NK-92 (cell line): ENCODE data around the gene IFIT2.
"Not testable (repeated sequence)": the region's sequence is repeated elsewhere in the genome, so short reads cannot be mapped to it uniquely, and the experiment has no call there.

Source experiments
- DNase-seq: peaks from one replicate; lab custom pipeline; 2025; ENCODE audit not compliant: unreplicated experiment; lab: John Stamatoyannopoulos, UW

Gene IFIT2

GRCh38 chr10:89301721-89302445 lies at the start of gene IFIT2:
Gene IFIT2 (plus strand): TSS chr10:89302046. CDS start chr10:89302124, 78 bp downstream.
- DNase-seq: no peak

DNA sequence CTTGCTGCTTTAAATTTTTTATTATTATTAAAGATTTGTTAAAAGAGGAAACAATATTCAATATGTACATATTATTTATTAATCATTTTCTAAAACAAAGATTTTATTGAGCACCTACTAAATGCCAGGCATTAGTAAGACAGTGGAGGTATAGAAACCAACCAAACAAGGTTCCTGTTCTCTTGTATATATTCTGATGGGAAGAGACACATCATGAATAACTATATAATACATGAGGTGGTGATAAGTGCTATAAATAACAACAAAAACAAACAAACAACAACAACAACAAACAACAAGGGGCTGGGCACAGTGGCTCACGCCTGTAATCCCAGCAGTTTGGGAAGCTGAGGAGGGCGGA lies 49.6 kb upstream of the IFIT2 start:
- no peak for DNase-seq

DNA sequence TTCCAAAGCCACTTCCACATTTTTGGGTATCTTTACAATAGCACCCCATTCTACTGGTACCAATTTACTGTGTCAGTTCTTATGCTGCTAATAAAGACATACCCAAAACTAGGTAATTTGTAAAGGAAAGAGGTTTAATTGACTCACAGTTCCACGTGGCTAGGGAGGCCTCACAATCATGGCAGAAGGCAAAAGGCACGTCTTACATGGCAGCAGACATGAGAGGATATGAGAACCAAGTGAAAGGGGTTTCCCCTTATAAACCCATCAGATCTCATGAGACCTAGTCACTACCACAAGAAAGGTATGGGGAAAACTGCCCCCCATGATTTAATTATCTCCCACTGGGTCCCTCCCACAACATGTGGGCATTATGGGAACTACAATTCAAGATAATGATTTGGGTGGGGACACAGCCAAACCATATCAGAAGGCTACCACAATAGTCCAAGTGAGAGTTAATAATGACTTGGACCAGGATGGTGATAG lies 46.7 kb upstream of the IFIT2 start:
- not testable (repeated sequence) for DNase-seq

DNA sequence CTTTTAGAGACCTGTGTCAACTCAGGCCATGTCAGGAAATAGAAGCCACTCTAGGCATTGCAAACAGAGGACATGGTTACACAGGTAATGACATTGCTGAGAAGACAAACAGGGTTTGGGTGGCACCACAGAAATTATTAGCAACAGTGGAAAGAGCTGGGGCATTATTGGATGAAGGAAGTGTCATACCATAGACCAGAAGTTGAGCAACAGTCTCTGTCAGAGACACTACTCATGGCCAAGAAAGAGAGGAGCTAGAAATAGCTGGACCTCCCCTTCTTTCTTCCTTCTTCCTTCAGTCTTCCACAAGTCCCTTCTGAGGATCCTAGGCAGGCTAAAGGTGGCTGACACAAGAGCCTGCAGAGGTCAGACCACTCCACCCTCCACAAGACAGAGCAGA lies 46.1 kb upstream of the IFIT2 start:
- no peak for DNase-seq

DNA sequence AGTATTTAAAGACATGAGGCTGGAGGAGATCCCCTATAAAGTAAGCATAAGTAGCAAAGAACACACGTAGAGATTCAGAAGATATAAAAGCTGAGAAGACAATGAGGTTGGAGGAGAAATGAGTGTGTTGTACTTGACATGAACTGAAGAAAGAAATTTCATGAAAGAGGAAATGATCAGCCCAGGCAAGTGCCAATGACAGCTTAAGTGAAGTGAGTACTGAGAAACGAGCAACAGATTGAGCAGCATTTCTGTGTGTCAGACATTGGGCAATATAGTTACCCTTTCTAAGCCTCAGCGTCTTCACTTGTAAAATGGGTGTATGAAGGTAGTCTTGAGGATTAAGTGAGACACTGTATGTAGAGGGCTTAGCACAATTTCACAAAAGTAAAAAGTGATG lies 45.5 kb upstream of the IFIT2 start:
- no peak for DNase-seq

DNA sequence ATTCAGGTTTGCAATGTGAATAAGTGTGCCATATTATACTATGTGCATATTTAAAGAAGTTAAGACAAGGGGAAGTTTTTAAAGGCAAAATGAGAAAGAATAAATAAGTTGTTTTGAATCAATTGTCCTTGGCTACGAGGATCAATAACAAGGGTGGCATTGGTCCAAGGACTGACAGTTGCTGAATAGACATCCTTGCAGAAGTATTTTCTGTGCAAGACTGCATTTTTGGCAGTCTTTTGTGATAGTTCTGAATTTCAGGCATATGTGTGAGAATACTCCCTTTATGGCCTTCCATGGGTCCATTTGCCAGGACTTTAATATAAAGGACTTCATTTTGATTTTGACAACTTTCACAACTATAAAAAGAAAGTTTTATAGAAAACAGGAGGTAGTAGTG lies 44.9 kb upstream of the IFIT2 start:
- no peak for DNase-seq

DNA sequence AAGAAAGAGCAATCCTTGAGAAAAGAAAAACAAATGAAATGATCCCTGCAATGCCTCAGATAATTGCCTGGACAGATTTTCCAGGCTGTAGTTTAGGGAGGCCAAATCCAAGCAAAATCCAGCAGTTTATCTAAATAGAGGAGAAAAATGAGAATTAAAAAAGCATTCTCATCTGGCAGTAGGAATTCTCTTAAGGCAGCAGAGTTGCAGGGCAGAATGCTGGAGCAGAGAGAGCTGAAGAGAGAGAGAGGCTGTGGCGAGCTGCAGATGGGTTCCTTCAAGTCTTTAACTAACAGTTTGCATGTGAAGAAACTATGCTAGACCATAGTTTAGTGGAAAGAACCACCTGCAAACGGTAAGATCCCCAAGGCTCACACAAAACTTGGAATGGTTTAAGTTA lies 44.3 kb upstream of the IFIT2 start:
- DNase-seq: no peak

- no peak for DNase-seq
Measured at GRCh38 chr10:89258881-89259280, 43.0 kb upstream of the IFIT2 start.

DNA sequence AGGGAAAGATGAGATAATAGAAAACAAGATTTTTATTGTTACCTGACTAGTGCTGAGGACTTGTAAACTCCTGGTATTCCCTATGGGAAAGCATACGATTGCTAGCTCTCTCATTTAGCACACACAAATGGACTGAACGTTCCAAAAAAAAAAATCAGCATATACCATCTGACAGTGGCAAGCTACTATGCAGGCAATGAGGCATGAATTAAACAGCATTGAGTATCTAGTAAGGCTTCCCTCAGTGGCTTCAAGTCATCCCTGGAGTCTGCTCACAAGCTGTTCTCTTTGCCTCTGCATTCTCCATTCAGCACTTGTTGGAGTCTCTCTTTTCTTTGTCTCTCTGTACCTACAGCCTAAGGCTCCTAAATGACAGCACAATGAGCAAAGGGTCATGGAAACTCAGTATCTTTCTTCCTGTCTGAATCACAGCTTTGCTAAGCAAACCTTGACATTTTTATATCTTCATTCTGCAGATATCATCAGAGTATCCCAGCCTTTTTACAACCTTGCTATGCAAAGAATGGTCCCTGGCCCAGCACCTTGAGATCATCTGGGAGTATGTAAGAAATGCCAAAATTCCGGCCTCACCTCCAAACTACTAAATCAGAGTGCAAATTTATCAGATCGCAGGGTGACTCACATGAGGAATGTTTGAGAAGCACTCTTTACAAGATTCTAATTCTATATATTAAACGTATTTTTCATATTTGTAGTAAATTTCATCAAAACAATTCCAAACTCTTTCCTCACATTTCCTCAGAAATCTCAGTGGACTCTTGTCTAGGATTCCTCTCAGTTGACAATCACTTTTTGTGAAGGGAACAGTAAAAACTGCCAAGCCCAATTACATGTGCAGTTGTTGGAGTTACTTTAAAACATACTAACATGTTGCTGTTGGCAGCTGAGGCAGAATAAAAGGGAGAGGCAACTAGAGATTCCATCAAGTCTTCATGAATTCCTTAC lies 39.5 kb upstream of the IFIT2 start:
- no peak for DNase-seq

- no peak for DNase-seq
Measured at GRCh38 chr10:89263091-89263490, 38.8 kb upstream of the IFIT2 start.

- no peak for DNase-seq
Measured at GRCh38 chr10:89263531-89263930, 38.3 kb upstream of the IFIT2 start.

GRCh38 chr10:89266721-89267453 lies 35.0 kb upstream of the IFIT2 start:
- no peak for DNase-seq

DNA sequence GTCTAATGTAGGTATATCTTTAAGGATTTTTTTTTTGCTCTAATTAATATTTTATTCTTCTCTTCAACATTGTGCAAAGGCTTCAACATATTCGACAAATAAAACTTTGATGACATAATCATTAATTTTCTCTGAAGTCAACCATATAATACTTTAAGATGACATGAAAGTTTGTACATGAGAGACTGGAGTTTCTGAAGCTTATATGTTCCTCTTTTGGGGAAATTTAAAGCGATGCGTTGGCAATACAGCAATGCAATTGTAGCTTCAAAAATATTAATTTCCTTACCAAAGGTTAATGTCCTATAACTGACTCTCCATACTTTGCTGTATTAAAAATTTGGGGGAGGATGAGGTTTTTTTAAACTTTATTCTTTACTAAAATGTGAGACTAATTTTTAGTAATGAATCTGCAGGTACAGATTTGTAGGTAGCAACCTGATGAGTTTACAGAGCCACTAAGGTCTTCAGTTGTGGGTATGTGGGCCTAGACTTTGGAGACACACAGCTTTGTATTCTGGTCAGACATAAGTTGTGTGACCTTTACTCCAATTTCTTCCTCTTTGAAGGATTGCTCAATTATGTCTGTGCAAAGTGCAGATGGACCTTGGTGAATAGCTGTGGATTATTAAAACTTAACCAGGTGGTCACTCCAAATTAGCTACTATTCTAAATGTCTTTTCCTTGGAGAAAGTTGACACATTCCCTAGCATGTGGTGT lies 32.3 kb upstream of the IFIT2 start:
- DNase-seq: no peak

GRCh38 chr10:89270153-89270483 lies 31.7 kb upstream of the IFIT2 start:
- no peak for DNase-seq

GRCh38 chr10:89271532-89271931 lies 30.3 kb upstream of the IFIT2 start:
- DNase-seq: no peak

DNA sequence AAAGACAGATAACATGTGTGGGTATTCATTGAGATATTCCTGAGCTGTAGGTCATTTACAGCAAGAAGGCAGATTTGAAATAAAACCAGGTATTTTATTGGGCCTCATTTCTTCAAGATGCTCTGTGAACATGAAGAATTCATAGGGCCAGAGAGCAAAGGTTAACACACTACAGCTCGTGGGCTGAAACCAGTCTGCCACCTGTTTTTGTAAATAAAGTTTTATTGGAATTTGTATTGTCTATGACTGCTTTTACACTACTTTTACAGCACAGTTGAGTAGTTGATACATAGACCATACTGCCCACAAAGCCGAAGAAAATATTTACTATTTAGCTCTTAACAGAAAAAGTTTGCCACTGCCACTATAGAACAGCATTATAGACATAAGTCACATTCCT lies 28.2 kb upstream of the IFIT2 start:
- DNase-seq: no peak

GRCh38 chr10:89274928-89275327 lies 26.9 kb upstream of the IFIT2 start:
- no peak for DNase-seq

- no peak for DNase-seq
Measured at GRCh38 chr10:89275383-89275782, 26.5 kb upstream of the IFIT2 start.

GRCh38 chr10:89278034-89278535 lies 23.8 kb upstream of the IFIT2 start:
- DNase-seq: no peak

- DNase-seq: no peak
Measured at GRCh38 chr10:89278900-89279392, 22.9 kb upstream of the IFIT2 start.
